Fibroblast of the aortic adventitia (primary cell): ENCODE measurements around the gene CNTRL. TPM values are rescaled to one million over a fixed set of nuclear protein-coding genes. Genes with fewer than 3 reads are reported as not detected.
A peak's percentile ranks its signal among the peaks of the same experiment; 100 is the strongest.
"Not testable (repeated sequence)": the region's sequence is repeated elsewhere in the genome, so short reads cannot be mapped to it uniquely, and the experiment has no call there.

Experiments
- DNase-seq: peaks from one replicate; pipeline ENCODE4 v3.0.0-alpha.2; 2010; ENCODE audit warnings: low read depth
- H3K4me3 ChIP-seq: 2 replicates; pipeline ENCODE4 v1.5.1; 2011; ENCODE audit warnings: low read depth, mild to moderate bottlenecking, control low read depth, low read length, moderate library complexity
- total RNA-seq: library from RNA; depleted of rRNA; stranded (reverse); fragments of >200 nt; gene quantifications from 2 replicates; pipeline ENCODE4 v1.2.3, GENCODE V29; 2012; ENCODE audit warnings: low replicate concordance
- TF ChIP-seq, protein P1 (sequence below): IDR thresholded peaks from 2 replicates; pipeline ENCODE4 v1.5.1; 2011; ENCODE audit warnings: mild to moderate bottlenecking, low read length, control low read depth, inconsistent platforms; ENCODE audit not compliant: insufficient read depth

CNTRL gene
- total RNA-seq, 1 donor, result 15.2 TPM

DNA sequence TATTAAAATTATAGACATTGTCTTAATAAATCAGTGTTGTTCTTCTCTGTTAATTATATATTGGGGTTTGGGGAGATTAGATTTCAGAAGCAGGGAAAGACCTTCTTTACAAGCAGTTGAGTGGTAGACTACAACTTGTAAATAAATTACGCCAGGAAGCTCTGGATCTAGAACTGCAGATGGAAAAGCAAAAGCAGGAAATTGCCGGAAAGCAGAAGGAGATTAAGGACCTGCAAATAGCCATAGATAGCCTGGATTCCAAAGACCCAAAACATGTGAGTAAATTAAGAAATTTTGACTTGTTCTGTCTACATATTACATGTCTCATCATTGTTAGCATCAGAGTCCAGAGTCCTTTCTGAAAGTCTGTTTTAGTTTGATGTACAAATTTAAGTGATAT lies 43.5 kb downstream of the CNTRL start:
- no peak for DNase-seq
- TF ChIP-seq, protein P1, sequence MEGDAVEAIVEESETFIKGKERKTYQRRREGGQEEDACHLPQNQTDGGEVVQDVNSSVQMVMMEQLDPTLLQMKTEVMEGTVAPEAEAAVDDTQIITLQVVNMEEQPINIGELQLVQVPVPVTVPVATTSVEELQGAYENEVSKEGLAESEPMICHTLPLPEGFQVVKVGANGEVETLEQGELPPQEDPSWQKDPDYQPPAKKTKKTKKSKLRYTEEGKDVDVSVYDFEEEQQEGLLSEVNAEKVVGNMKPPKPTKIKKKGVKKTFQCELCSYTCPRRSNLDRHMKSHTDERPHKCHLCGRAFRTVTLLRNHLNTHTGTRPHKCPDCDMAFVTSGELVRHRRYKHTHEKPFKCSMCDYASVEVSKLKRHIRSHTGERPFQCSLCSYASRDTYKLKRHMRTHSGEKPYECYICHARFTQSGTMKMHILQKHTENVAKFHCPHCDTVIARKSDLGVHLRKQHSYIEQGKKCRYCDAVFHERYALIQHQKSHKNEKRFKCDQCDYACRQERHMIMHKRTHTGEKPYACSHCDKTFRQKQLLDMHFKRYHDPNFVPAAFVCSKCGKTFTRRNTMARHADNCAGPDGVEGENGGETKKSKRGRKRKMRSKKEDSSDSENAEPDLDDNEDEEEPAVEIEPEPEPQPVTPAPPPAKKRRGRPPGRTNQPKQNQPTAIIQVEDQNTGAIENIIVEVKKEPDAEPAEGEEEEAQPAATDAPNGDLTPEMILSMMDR, result no peak
- no peak overlapping the region for H3K4me3 ChIP-seq

DNA sequence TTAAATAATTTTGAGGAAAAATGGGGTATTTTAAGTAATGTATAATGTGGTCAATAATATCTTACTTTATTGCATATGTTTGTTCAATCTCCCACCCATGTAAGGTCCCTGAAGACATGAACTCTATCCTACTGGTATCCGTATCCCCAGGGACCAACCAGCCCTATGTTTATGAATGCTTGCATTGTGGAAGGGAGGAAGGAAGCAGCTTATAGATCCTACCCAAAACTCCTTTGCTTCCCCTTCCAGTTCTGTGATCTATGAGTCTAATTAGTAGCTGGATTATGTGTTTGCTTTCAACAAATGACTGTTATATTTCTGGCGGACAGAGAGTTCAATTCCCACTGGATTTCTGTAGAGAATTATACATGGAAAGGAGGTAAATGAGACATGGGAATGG lies 45.6 kb downstream of the CNTRL start:
- no peak overlapping the region for H3K4me3 ChIP-seq
- TF ChIP-seq, protein P1, result no peak
- no peak for DNase-seq

DNA sequence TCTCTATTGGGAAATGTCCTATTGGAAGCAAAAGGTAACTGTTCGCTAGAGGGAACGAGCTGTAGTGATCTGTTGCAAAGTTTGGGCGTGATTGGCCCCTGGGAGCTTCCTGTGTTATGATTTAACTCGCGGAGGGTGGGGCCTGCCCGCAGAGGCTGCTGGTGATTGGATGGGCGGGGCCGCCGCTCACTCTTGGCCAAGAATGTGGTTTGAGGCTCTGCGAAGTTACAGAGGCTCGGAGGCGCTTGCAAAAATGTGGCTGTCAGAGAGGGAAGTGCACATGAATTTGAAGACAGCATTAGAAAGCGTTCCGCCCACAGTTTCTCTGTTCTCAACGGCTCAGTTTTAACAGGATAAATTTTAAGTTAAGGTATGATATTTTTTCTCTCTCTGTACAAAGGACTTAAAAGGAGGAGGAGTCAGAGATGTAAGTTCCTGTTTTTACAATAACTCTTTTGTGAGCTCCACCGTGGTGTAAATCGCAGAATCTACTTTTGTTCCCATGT lies 46.9 kb downstream of the CNTRL start:
- DNase-seq, result peak; percentile 95
- TF ChIP-seq, protein P1, result peak; percentile 61
- H3K4me3 ChIP-seq, result peak overlapping the region; percentile 67

DNA sequence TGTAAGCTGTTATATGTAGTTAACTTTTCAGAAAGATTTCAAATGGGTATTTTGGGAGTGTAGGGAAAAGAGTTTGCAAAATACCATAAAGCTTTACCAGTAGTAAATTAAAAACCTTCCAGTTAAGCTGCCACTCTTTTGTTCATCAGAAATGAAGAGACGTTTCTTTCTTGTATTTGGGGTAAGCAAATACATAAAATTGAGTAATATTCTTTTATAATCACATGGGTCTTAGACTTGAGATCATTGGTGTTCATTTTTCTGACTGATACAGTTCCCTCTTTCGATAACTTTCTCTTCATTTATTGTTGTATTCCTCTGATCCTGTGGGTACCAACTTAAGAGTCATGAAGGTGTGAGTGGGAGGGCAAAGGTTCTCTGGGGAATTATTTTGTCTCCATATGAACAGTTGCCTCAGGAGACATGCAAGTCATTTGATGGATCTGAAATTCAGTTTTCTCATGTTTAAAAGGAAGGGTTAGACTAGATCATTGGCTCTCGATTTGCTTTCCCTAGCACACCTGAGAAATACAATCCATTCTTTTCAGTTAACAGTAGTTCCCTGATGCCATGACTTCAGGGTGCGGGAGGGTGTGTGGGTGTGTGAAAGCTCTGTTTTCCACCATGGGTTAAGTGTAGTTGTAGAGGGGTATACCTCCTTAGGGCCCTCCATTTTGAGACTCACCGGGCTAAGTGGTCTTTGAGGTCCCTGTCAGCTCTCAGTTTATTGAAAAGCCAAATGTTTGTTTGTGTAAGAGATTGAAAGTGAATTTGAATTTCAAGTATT lies 47.7 kb downstream of the CNTRL start:
- TF ChIP-seq, protein P1, result no peak
- peak overlapping the region; percentile 67 for H3K4me3 ChIP-seq
- DNase-seq, result peak; percentile 14

DNA sequence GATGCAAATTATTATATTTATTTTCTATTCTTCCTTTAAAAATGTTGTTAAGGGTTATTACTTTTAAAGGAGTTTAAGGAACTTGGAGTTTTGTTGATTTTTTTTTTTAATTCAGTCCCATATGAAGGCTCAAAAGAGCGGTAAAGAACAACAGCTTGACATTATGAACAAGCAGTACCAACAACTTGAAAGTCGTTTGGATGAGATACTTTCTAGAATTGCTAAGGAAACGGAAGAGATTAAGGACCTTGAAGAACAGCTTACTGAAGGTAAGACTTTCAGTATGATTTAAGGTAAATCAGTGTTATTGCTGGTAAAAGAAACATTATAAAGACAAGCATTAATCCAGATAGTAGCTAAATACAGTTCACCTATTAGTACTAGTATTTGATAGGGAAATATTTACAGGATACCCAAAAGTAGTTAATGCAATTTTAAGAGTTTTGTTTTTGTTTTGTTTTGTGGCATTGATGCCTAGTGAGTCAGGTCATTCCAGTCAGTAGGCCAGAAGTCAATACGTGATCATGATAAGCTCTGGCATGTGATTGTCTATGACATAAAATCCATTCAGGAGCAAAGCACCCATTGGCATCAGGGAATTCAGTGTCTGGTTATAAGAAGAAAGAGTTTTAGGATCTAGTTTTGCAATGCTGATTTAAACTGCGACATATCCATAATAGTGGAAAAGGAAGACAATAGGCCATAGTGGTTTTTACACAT lies 49.2 kb downstream of the CNTRL start:
- TF ChIP-seq, protein P1, result no peak
- no peak overlapping the region for H3K4me3 ChIP-seq
- no peak for DNase-seq

DNA sequence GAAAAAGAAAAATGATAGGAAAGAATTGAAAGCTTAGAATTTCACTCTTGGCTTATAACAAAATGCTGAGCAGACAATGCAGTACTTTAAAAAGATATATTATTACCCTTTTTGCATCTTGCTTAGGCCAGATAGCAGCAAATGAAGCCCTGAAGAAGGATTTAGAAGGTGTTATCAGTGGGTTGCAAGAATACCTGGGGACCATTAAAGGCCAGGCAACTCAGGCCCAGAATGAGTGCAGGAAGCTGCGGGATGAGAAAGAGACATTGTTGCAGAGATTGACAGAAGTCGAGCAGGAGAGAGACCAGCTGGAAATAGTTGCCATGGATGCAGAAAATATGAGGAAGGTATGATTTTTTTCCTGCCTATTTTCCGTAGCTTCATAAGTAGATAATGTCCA lies 50.8 kb downstream of the CNTRL start:
- H3K4me3 ChIP-seq, result no peak overlapping the region
- TF ChIP-seq, protein P1, result no peak
- no peak for DNase-seq

DNA sequence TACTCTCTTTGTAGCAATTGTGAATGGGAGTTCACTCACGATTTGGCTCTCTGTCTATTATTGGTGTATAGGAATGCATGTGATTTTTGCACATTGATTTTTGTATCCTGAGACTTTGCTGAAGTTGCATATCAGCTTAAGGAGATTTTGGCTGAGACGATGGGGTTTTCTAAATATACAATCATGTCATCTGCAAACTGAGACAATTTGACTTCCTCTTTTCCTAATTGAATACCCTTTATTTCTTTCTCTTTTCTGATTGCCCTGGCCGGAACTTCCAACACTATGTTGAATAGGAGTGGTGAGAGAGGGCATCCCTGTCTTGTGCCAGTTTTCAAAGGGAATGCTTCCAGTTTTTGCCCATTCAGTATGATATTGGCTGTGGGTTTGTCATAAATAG lies 54.6 kb downstream of the CNTRL start:
- DNase-seq, H3K4me3 ChIP-seq: not testable (repeated sequence)
